ENCODE measurements around the gene ENDOU.
A peak's percentile ranks its signal among the peaks of the same experiment; 100 is the strongest.

Gene ENDOU, protein sequence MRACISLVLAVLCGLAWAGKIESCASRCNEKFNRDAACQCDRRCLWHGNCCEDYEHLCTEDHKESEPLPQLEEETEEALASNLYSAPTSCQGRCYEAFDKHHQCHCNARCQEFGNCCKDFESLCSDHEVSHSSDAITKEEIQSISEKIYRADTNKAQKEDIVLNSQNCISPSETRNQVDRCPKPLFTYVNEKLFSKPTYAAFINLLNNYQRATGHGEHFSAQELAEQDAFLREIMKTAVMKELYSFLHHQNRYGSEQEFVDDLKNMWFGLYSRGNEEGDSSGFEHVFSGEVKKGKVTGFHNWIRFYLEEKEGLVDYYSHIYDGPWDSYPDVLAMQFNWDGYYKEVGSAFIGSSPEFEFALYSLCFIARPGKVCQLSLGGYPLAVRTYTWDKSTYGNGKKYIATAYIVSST

DNA sequence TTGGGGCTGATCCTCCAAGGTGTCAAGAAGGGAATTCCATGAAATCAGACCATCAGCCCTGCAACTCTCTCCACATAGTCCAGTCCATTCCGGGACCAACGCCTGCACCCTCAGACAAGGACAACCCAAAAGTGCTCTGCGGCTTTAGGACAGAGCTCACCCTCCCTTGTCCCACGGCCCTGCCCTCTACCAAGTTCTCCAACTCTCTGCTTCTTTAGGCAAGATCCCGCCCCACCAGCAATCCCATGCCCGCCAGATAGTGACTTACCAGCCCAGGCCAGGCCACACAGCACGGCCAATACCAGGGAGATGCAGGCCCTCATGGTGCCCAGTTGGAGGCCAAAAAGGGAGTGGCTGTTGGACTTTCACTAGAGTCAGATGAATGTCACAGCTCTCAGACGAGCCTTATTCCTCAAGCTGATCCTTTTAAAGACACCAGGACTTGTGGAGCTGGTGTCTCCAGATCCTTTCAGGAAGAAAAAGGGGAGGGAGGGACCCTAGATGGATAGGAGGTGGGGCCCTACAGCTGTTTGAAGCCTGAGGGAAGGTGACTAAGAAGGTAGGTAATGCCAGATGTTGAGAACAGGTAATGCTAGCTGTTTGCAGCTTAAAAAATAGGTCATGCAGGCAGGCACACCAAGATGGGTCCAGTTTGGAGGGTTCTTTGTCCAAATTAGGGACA lies at the start of gene ENDOU:
TSS of gene ENDOU (minus strand) at position 400 of the 682 bp plus-strand sequence. CDS start at position 323, 77 bp downstream.
- no peak for DNase-seq (ENCODE audit: low read depth)

DNA sequence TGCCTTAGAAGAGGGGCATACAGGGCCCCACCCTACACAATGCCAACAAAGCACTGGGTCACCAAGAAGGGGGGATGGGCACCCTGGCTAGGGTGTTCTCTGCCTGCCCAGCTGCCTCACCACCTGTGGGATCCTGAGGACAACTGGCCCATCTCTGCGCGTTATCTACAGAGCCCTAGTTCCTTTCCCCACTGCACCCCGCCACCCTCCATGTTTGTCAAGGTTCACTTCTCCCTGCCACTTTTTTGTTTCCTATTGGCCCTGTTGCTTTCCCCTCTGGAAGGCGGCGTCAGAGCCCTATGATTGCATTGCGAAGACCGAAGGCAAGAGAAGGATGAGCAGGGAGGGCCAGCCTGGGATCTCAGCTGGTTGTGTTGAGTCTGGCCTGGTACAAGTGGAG lies 49.4 kb upstream of the ENDOU start:
- no peak for DNase-seq (ENCODE audit: low read depth)

DNA sequence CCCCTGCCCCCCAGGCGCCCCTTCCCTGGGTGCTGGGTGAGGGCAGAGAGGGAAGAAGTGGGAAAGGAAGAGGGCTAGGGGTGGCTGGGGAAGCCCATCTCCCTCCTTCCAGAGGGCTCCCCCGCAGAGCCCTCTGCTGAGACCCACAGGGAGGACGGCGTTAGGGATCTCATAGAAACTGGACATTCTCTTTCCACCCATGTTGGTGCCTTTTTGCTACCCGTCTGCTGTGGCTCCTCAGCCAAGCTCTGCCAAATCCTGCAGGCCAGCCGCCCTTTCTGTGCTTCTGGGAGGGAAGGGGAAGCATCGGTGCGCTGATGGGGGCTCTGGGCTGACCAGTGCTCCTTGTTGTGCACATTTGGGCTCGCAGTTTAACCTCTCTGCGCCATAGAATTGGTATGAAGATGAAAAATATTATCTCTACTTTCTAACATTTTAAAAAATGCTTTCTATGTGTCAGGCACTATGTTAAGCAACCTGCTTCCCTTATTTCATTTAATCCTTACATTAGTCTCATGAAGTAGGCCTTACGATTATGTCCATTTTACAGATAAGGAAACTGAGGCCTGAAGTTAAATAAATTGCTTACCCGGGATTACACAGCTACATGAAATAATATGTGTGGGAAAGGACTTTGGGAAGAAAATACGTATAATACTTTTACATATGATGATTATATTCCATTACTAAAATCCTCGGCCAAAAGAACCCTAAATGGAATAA lies 48.7 kb upstream of the ENDOU start:
- DNase-seq (ENCODE audit: low read depth) = no peak

DNA sequence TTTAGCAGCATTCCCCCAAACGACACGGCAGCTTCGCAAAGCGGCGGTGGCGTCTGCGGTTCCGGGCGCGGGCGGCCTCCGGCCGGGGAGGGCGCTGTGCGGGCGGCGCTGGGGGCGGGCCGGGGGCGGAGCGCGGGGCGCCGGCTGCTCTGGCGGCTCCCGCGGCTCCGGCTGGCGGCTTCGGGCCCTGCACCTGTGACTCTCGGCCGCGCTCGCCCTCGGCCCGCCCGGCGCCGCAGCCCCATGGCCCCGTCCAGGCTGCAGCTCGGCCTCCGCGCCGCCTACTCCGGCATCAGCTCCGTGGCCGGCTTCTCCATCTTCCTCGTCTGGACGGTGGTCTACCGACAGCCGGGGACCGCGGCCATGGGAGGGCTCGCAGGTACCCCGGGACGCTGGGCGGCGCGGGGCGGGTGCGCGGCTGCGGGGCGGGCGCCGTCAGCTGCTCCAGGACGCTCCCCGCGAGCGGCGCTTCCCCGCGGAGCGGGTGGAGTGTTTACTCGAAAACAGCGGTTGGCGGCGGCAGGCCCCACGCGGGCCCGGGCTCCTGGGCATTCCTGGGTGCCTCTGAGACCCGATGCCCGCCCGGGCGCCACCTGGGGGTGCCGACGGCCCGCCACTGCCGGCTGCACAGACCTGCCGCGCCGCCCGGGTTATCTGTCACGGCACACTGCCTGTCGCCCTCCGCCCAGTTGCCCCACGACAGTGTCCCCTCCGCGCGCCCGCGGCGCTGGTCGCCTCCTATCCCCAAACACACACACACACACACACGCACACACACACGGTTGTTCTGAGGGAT lies 48.0 kb upstream of the ENDOU start, which contains the start of gene SLC48A1:
TSS of gene SLC48A1 (plus strand) at position 177 of the 796 bp plus-strand sequence. CDS start at position 244, 67 bp downstream.
- DNase-seq (ENCODE audit: low read depth) = peak; percentile 65

DNA sequence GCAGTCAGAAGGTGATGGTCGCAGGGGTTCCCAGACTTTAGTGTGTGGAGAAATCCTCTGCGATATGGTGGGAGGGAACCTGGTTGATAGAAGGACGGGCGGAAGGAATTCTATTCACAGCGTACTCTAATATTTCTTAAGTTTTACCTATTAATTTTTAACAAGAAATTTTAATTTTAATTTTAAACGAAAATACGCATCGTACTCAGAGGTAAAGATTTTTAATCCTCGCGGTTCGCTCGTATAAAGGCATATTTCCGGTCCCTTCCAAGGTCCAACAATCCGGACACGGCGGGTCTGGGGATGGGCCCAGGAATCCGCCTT lies 47.4 kb upstream of the ENDOU start:
- DNase-seq (ENCODE audit: low read depth) = no peak

DNA sequence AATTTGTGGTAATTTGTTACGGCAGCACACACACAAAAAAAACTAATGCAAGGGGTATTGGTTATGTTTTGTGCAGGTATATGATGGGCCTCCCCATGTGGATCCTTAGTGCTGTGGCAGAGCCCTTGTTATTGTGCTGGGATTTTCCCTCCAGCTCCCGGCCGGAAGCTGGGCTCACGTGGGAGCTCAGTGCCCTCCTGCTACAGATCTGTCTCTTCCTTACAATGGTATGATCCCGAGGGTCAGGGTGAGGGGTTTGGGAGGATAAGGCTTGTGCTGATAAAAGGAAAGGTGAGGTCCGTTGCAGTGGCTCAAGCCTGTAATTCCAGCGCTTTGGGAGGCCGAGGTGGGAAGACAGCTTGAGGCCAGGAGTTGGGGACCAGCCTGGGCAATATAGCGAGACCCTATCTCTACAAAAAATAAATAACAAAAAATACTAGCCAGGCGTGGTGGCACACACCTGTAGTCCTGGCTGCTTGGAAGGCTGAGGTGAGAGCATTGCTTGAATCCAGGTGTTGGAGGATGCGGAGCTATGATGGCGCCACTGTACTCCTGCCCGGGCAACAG lies 46.9 kb upstream of the ENDOU start:
- no peak for DNase-seq (ENCODE audit: low read depth)

DNA sequence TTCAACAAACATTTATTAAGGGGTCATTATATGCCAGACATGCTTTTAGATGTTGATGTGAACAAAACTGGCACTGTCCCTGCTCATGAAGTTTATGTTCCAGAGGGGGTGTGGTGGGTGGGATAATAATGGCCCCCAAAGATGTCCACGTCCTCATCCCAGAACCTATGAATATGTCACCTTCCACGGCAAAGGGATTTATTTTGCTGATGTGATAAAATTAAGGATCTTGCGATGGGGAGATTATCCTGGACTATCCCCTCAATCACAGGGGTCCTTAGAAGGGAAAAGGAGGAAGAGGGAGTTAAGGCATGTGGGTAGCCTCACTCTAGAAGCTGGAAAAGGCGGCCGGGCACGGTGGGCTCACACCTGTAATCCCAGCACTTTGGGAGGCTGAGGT lies 46.0 kb upstream of the ENDOU start:
- no peak for DNase-seq (ENCODE audit: low read depth)

DNA sequence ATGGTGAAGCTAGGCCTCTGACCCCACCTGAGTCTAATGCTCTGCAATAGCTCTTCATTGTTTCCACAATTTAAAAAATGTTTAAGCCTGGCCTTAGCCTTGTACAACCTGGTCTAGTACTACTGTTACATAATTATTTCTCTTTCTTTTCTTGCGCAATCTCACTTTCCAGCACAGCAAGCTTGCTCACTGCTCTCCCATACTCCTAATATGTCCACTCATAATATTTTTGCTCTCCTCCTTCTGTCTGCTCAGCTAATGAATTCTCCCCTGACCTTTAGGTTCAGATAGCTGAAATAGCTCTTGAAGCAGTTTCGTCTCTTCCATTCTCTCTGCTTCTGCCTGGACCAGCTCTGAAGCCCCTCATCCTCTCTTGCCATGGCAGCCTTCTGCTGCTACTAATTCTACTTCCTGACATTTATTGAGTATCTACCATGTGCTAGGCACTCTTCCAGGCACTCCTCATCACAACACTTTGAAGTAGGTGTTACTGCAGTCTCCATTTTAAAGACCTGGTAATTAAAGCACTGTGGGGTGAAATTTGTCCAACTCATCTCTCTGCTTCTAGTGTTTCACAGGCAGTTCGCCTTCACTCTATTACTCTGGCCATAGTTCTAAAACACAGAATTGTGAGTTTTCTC lies 44.9 kb upstream of the ENDOU start:
- no peak for DNase-seq (ENCODE audit: low read depth)

DNA sequence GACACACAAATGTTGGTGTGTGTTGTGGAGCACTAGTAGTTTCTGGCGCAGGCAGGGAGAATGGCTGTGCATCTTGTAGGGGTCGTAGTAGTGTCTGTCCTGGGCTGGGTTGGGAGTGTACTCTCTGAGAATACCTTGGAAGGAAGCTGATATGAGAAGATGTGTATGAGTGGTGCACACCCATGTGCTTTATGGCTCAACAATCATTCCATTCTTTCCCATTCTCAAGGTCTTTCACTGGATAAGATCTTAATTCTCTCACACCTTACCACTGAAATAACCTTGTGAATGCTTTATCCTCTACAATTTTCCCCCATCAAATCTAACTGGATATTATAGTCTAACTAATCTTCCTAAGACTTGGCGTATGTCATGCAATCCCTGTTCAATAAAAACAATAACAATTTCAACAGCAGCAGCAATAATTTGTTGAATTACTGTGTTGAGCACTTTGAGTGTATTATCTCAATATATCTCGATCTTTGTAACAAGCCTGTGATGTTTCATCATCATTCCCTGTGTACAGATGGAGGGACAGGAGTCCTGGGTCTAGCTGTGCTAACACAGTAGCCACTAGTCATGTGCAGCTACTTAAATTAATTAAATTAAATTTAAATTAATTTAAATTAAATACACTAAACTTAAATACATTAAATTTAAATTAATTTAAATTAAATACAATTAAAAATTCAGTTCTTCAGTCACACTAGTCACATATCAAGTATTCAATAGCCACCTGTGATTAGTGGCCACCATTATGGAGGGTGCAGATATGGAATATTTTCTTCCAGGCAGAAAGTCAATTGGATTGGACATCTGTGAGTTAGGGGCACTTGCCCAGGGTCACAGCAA lies 44.2 kb upstream of the ENDOU start:
- no peak for DNase-seq (ENCODE audit: low read depth)

DNA sequence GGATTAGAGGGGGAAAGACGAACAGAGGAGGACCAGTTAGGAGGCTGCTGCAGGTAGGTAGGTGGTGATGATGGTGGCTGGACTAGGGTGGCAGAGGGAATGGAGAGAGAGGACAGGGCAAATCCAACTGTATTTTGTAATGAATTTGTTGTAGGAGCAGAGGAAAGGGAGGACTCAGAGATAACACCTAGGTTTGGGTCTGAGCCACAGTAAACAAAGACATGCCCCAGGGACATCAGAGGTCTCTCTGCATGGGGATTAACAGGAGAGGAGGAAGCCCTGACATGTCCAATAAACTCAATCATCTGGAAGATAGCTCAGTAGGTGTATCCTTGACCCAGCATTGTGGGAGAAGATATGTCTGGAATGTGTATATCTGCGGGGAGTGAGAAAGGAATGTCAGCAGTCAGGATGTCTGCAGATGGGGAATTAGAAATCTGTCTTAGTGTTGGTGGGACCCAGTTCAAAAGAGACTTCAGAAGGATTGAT lies 43.1 kb upstream of the ENDOU start:
- DNase-seq (ENCODE audit: low read depth) = no peak

DNA sequence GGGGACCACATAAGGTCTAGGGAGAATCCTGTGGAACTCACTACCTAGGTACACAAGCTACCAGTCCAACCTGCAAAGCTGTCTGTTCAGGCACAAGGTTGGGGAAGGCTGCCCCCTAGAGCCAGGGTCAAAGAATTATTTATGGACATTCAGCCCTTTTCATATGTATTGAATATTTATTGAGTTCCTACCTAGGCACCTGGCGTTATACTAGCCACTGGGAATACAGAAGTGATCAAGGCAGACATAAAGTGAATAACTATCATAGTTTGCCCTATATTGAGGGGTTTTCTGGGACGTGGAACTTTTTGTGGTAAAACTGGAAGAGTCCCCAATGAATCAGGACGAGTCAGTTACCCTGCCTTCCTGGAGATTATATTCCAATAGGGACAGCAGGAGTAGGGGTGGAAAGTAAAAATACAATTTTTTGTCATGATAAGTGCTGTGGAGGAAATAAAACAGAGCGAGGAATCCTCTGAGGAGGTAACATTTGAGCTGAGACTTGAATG lies 42.0 kb upstream of the ENDOU start:
- DNase-seq (ENCODE audit: low read depth) = peak; percentile 61

DNA sequence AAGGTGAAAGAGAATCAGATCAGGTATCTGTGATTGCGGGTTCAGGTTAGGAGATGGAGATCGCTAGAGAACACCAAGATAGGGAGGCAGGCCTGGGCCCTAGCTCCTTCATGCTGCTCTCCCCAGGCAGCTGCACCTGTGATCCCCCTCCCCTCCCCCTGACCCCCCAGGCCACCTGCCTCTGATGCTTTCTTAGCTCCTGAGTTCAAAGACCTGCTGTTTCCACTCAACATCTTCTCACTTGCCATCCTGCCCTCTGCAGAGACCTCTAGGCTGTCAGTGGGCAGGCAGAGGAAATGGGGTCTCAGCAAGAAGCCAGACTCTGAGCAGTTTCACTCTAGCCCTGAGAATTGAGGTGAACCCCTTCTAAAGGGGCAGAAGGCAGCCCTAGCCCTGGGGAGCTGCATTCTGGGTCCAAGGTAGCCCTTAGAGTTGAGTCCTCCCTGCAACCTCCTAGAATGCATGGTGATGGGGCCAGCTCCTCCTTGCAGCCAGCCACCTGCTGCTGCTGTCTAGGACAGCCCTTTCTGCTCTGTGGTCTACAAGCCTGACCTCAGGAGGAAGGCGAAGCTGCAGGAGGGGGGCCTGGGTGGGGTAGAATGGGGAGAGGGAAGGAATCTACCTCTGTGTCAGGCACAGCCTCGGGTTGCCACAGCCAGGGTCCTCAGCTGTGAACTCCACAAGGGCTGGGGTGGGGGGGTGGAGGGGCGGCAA lies 41.4 kb upstream of the ENDOU start:
- DNase-seq (ENCODE audit: low read depth) = no peak

DNA sequence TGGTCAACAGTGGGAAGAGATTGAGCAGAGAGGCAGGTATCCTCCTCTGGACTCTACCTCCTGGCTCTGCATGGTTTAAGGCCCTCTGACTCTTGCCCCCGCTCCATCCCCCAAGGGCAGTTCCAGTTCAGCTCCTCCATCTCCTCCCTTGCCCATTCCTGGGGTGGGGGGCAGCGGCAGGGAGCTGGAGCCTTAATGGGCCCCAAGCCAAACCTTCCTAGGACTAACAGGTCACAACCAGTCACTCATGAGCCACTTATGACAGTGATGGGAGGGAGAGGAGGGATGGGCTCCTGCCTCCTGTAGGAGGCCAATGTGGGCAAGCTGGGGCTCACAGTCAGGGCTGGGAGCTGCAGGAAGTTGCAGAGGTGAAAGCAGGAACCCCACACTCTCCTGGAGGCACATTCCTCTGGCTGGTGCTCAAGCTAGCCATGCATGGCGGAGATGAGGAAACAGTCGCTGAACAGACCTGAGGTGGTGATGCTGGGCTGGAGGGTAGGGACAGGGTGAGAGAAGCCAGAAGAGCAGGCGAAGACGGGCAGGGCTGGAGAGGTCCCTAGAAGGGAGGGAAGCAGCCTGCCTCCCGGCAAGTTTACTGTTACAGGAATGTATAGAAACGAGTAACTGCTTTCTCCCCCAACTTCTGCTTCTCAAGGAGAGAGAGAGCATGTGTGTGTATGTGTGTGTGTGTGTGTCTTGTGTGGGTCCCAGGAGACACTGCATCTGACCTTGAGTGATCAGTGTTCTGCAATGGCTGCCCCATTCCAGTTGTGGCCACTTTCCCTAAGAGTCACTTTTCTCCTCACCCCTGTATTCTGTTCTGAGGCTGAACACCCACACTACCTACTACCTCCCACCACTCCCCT lies 38.4 kb upstream of the ENDOU start:
- DNase-seq (ENCODE audit: low read depth) = no peak

DNA sequence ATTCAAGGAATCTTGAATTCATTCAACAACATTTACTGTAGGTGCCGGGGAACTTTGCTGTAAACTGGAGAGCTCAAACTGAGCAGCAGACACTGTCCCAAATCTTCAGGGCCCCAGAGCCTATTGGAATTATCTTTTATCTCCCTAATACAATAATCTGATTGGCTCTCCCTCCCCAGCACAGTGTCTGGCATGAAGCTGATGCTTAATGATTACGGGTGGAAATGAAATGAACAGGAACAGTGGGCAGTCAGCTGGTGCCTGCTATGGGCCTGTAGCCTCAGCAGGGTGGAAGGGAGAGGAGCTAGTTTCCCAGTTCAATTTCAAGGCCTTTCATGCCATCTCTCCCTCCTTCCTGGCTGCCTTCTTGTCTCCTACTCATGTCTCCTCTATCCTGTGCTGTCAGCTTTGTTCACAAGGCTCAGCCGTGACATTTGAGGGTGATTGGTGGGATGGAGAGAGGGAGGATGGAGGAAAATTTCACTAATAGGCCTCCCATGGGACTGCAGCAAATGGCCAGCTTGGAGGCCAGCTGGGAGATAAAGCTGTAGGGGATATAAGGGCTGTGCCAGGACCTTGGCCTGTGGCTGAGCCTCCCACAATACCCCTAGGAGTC lies 37.7 kb upstream of the ENDOU start:
- DNase-seq (ENCODE audit: low read depth) = no peak

DNA sequence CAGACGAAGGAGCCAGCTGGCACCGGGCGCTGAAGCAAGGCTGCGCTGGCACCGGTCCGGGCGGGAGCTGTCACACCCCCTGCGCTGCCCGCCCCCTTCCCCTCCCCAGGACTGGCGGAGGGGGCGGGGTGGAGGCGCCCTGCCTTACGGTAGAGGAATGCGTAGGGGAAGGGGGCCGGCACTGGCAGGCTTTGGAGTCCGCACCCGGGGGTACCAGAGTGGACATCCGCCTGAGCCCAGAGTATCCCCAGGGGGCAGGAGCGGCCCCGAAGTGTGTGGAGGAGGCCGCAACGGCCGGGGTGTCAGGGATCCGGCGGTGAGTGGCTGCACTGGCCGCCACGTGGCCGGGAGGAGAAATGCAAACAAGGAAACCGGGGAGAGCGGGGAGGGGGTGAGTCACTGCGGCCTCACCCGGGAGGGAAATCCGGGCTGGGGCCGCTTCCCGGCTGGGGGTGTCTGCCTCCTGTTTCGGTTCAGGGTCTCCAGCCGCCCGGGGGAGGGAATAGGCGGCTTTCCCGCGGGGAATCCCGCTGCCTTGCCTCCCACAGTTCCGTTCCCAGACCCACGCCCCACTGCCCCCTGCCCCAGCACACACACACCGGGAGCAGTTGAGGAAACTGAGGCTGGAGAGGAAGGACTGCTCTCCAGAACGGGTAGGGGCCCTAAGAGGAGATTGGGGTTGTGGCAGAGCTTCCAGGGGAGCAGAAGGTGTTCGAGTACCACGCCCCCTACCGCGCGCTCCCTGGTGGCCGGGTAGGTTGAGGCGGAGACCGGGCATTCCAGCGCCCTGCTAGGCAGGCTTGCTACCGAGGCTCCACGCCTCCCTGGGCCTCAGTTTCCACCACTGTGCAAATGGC lies 33.8 kb upstream of the ENDOU start, which contains the start of gene RAPGEF3:
TSS of gene RAPGEF3 (minus strand) at position 47 of the 857 bp plus-strand sequence. CDS start 324 bp downstream, outside the sequence.
- DNase-seq (ENCODE audit: low read depth) = peak; percentile 61

DNA sequence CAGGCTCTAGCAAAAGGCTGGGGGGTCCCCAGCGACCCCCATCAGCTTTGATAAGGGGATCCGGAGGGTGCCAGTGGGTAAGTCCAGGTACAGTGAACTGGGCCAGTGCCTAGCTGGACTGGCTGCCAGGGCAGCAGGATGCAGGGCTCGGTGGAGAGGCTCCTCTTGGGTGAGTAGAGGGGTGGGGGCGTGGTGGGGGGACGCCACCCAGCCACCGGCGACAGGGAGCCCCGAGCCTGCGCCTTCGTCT lies 33.2 kb upstream of the ENDOU start:
- no peak for DNase-seq (ENCODE audit: low read depth)

Data from activated T-cell treated with anti-CD3 and anti-CD28 coated beads for 48 hours (primary cell).